H1 (cell line): ENCODE measurements around the gene KRT78. TPM values are rescaled to one million over a fixed set of nuclear protein-coding genes. Genes with fewer than 3 reads are reported as not detected.

Experiments
- CBX5 ChIP-seq: fragments of 300-800, 300-1000 bp; sonication (generic); IDR thresholded peaks from 2 replicates; pipeline ENCODE4 v1.7.1; 2016; ENCODE audit warnings: antibody characterized with exemption, low read length, low read depth
- CBX8 ChIP-seq: fragments of 300-800, 300-1000 bp; sonication (generic); IDR thresholded peaks from 2 replicates; pipeline ENCODE4 v1.7.1; 2016; ENCODE audit warnings: low read depth, low read length, borderline replicate concordance
- EP300 ChIP-seq, 2 experiments: IDR thresholded peaks; 1 replicate in 1 of 2; 2 replicates in 1 of 2; pipeline ENCODE4 v1.6.1; 2011 to 2012; ENCODE audit warnings: low read depth in 2 of 2, low read length in 2 of 2, mild to moderate bottlenecking in 2 of 2, borderline replicate concordance in 1 of 2, inconsistent platforms in 1 of 2, moderate library complexity in 1 of 2
- JUND ChIP-seq: IDR thresholded peaks from 2 replicates; pipeline ENCODE4 v1.6.1; 2011; ENCODE audit warnings: mild to moderate bottlenecking, improper control_type of control experiment, low read length
- SP1 ChIP-seq: IDR thresholded peaks from 2 replicates; pipeline ENCODE4 v1.6.1; 2011; ENCODE audit warnings: low read depth, low read length
- polyA plus RNA-seq, 7 experiments: library from polyadenylated mRNA; depleted of rRNA in 3 of 7; stranded (reverse) in 5 of 7; unstranded in 2 of 7; fragments of >200 nt in 5 of 7; fragments of 200-250 nt in 2 of 7; gene quantifications; 1 replicate in 5 of 7; 2 replicates in 1 of 7; 4 replicates in 1 of 7; pipeline versions ENCODE4 v1.2.1 to v1.2.3, GENCODE V29; 2011 to 2013; ENCODE audit warnings: missing spikeins in 2 of 7, mixed read lengths in 2 of 7
- total RNA-seq: library from RNA; stranded (reverse); fragmentation: NEBNext Ultra II Directional; extraction: Animal tissue kit (Norgen Biotek cat#: 25700); gene quantifications from 2 replicates; pipeline ENCODE4 v1.2.1, GENCODE V29; 2021
- TF ChIP-seq, protein P1 (sequence below): fragments of 300-600 bp; sonication (generic); IDR thresholded peaks from 2 replicates; pipeline ENCODE4 v1.7.1; 2012; ENCODE audit warnings: low read length, moderate library complexity, mild to moderate bottlenecking, inconsistent platforms; ENCODE audit not compliant: insufficient replicate concordance
- TF ChIP-seq, protein P2 (sequence below): IDR thresholded peaks from 2 replicates; pipeline ENCODE4 v1.6.1; 2011; ENCODE audit warnings: low read length, improper control_type of control experiment

KRT78 gene
- total and polyA plus RNA-seq, 2 of the 8 experiments (the other 6 are each of a cell fraction or from before 2014, with no cell fraction given): not detected

DNA sequence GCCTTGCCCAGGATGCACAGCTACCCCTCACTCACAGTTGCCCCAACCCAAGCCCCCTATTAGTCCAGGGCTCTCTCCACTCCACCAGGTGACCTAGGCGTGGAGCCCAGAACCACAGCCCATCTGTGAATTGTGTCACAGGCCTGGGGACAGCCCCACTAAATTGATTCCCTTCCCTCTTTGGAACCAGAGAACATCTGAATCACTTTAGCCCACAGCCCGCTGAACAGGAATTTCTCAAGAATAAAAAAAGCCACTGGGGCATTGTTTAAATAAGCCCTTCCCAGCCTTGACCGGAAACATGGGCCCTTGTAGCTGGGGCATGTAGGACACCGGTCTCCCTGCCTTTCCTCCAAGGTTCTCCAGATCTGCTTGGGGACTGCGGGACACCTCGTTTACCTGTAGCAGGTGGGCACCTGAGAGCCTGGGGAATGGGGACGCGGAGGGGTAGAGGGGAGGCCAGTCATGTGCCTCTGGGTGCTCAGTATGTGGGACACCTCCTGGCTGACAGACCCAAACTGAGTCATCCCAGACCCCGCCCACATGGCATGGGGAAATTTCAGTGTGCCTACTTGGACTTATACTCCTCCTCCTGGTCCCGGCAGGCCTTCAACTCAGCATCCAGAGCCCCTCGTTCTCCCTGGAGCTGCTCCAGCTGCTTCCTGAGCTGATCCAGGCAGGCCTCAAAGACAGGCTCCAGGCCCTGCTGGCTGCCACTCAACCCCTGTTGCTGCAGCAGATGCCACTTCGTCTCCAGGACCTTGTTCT, 1.3 kb downstream of the KRT78 start (continued):
- TF ChIP-seq, protein P1, sequence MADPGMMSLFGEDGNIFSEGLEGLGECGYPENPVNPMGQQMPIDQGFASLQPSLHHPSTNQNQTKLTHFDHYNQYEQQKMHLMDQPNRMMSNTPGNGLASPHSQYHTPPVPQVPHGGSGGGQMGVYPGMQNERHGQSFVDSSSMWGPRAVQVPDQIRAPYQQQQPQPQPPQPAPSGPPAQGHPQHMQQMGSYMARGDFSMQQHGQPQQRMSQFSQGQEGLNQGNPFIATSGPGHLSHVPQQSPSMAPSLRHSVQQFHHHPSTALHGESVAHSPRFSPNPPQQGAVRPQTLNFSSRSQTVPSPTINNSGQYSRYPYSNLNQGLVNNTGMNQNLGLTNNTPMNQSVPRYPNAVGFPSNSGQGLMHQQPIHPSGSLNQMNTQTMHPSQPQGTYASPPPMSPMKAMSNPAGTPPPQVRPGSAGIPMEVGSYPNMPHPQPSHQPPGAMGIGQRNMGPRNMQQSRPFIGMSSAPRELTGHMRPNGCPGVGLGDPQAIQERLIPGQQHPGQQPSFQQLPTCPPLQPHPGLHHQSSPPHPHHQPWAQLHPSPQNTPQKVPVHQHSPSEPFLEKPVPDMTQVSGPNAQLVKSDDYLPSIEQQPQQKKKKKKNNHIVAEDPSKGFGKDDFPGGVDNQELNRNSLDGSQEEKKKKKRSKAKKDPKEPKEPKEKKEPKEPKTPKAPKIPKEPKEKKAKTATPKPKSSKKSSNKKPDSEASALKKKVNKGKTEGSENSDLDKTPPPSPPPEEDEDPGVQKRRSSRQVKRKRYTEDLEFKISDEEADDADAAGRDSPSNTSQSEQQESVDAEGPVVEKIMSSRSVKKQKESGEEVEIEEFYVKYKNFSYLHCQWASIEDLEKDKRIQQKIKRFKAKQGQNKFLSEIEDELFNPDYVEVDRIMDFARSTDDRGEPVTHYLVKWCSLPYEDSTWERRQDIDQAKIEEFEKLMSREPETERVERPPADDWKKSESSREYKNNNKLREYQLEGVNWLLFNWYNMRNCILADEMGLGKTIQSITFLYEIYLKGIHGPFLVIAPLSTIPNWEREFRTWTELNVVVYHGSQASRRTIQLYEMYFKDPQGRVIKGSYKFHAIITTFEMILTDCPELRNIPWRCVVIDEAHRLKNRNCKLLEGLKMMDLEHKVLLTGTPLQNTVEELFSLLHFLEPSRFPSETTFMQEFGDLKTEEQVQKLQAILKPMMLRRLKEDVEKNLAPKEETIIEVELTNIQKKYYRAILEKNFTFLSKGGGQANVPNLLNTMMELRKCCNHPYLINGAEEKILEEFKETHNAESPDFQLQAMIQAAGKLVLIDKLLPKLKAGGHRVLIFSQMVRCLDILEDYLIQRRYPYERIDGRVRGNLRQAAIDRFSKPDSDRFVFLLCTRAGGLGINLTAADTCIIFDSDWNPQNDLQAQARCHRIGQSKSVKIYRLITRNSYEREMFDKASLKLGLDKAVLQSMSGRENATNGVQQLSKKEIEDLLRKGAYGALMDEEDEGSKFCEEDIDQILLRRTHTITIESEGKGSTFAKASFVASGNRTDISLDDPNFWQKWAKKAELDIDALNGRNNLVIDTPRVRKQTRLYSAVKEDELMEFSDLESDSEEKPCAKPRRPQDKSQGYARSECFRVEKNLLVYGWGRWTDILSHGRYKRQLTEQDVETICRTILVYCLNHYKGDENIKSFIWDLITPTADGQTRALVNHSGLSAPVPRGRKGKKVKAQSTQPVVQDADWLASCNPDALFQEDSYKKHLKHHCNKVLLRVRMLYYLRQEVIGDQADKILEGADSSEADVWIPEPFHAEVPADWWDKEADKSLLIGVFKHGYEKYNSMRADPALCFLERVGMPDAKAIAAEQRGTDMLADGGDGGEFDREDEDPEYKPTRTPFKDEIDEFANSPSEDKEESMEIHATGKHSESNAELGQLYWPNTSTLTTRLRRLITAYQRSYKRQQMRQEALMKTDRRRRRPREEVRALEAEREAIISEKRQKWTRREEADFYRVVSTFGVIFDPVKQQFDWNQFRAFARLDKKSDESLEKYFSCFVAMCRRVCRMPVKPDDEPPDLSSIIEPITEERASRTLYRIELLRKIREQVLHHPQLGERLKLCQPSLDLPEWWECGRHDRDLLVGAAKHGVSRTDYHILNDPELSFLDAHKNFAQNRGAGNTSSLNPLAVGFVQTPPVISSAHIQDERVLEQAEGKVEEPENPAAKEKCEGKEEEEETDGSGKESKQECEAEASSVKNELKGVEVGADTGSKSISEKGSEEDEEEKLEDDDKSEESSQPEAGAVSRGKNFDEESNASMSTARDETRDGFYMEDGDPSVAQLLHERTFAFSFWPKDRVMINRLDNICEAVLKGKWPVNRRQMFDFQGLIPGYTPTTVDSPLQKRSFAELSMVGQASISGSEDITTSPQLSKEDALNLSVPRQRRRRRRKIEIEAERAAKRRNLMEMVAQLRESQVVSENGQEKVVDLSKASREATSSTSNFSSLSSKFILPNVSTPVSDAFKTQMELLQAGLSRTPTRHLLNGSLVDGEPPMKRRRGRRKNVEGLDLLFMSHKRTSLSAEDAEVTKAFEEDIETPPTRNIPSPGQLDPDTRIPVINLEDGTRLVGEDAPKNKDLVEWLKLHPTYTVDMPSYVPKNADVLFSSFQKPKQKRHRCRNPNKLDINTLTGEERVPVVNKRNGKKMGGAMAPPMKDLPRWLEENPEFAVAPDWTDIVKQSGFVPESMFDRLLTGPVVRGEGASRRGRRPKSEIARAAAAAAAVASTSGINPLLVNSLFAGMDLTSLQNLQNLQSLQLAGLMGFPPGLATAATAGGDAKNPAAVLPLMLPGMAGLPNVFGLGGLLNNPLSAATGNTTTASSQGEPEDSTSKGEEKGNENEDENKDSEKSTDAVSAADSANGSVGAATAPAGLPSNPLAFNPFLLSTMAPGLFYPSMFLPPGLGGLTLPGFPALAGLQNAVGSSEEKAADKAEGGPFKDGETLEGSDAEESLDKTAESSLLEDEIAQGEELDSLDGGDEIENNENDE: no peak
- TF ChIP-seq EP300 (IDR thresholded peaks at IDR 0.05; ENCODE audit: borderline replicate concordance in 1 of 2, low read depth in 2 of 2, low read length in 2 of 2): no peak
- TF ChIP-seq, protein P2, sequence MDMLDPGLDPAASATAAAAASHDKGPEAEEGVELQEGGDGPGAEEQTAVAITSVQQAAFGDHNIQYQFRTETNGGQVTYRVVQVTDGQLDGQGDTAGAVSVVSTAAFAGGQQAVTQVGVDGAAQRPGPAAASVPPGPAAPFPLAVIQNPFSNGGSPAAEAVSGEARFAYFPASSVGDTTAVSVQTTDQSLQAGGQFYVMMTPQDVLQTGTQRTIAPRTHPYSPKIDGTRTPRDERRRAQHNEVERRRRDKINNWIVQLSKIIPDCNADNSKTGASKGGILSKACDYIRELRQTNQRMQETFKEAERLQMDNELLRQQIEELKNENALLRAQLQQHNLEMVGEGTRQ: no peak
- no peak for TF ChIP-seq SP1
- no peak for TF ChIP-seq CBX5
- TF ChIP-seq CBX8: no peak
- no peak for TF ChIP-seq JUND
